Superior temporal gyrus (tissue), 1 donor: Measurements from ENCODE around the gene LRP2.
A peak's percentile ranks its signal among the peaks of the same experiment; 100 is the strongest.

Source experiments
- DNase-seq: peaks from one replicate; pipeline ENCODE4 v3.0.0-alpha.2; 2016; ENCODE audit errors: extremely low spot score

Gene LRP2

DNA sequence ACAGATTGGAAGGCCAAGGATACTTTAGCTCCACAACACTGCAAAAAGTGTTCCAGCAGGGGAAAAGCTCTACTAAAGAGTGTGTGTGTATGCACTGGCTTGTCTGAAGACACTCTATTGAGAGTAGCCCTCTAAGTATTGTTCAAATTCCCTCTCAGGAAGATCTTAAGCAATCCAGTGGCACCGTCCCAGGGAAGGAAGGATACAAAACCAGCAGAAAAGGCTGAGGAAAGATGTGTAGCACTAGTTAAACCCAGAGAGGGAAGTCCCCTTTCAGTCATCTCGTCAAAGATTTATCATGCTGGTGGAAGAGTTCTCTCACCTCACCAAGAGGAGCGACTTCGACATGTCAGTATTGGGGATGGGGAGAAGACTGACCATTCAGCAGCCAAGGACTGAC, 242.5 kb downstream of the LRP2 start:
- no peak for DNase-seq

DNA sequence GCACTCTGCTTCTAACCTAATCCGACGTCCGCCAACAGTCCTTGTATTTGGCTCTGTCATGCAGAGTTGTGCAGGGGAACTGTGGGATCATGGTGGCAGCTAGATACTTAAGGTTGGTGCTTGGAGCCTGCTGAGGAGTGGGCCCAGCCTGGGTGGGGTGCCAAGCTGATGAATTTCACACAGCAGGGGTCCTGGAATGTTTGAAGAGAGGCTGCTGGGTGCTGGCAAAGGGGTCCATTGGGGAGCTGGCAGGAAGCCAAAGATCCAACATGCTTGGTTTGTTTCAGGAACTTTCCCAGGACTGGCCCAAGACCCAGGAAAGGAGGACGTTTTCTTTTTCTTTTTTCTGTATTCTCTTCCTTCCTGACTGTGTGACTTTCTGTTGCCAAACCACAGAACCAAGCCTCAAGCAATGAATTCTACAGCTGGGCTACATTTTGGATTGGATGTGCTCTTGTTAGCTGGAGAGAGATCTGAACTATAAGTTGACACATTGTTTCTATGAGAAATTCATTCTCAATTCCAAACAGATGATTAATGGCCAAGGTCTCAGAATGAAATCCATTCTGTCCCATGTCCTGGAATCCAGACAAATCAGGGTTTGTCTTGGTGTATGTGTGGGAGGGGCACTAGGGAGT, 243.1 kb downstream of the LRP2 start:
- DNase-seq: no peak

DNA sequence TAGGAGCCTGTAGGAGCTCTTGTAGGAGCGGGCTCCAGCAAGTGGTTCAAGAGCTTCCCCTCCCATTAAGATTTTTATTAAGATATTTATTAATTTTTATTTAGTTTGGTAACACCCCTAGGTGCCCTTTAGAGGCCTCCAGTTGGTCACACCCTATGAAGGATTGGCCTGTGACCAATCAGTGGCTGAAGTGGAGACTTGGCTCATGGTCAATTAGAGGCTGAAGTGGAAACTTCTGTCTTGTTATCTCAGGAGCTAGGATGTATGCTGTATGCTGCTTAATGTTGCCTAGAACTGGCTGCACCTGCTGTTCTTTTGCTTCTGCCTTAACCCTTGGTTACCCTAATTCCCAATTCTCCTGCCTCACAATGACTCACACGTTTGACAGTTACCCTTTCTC, 244.3 kb downstream of the LRP2 start:
- DNase-seq: no peak

DNA sequence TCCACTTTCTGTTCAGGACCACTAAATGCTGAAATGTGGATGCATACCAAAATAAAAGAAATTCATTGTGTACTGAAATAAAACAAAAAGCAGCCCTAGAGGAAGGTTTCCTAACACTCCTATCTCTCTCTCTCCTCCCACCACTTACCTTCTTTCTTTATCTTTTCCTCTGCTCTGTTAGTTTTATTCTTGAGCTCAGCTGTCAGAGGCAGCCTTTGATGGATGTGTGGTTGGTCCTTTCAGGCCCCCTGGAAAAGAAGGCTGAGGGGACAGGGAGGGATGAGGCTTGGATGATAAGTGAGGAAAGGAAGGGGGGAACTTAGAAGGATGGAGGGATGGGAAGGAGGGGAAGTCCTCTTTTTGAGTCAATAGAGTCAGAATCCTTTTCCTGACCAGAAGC, 245.3 kb downstream of the LRP2 start:
- DNase-seq: no peak

DNA sequence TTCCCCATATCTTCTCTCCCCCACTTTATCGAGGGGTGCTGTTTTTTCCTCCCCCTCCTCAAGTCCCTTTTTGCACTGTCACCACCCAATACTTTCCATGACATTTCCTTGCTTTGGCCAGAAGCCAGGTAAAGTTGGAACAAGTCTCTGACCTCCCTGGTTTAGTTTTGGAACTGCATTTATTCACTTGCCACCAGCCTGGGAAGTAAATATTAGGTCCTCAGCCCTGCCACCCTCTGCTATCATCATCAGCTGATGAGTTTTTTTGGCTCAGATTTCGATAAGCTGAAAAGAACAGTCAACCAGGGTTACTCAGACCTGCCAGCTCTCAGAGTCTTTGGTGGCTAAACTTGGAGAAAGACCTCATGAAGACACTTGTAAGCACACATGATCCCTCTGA, 246.0 kb downstream of the LRP2 start:
- DNase-seq: no peak

DNA sequence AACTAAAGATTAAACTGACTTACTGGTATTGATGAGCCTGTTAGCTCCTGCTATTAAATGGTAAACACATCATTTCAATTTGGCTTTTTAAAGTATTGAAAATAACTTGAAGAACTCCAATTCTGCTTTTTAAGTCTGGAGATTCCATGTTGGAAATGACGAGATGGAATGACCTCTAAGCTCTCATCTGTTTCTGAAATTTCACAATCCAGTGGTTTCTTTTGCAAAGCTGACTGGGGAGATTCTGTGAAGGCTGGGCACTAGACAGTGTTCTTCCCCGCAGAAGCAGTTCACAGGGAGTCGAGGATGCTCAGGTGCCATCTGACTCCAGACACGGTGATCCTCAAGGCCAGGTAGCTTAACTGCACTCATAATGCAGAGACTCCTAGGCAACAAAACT, 248.3 kb downstream of the LRP2 start:
- DNase-seq: no peak

DNA sequence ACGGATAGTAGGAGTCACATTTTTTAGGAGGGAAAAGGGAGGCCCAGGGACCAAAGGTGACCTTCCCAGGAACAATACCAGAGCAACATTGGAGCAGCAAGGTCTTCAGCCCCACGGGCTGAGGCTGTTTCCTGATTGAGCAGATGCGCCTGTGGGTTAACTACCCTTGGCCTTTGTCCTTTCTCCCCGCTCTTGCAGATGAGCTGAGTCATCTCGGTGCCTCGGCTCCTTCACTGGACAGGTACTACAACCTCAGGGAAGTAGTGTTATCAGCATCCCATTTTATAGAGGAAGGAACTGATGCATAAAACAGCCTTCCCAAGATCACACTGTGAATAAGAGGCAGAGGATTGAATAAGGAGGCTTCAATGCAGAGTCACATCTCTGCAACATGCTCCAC, 249.5 kb downstream of the LRP2 start:
- DNase-seq: no peak

DNA sequence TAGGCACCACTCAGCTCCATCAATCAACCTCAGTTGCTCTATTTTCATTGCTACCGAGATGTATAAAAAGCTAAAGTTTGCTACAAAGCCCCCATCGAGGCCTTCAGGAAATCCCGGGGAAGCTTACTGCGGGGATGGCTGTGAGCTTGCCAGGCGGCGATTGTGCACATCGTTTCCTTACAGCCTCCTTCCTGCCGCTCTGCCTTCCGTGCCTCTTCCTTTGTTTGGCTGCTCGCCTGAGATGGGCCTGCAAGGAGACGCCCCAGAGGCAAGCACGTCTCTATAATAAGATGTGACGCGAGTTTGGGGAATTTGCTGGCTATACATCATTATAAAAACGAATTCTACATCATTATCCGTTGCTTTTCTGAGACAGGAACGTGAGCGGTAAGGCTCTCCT, 251.4 kb downstream of the LRP2 start:
- no peak for DNase-seq

DNA sequence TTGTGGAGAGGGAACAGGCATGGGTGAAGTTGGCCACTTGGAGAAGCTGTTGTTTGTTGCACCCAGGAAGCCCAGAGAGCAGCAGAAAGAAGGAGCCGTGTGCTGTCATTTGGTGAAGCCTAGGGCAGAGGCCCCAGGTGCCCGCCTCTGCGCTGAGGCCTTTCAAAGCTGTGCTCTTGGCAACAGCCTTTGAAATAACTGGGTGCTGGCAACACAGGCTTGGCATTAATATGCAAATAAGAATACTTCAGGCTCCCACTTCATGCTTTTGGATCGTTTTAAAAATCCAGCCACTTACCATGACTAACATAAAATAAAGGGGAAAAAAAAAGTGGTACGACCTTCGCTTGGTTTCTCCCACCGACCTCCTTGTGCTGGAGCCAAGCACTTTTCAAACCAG, 251.9 kb downstream of the LRP2 start:
- no peak for DNase-seq

DNA sequence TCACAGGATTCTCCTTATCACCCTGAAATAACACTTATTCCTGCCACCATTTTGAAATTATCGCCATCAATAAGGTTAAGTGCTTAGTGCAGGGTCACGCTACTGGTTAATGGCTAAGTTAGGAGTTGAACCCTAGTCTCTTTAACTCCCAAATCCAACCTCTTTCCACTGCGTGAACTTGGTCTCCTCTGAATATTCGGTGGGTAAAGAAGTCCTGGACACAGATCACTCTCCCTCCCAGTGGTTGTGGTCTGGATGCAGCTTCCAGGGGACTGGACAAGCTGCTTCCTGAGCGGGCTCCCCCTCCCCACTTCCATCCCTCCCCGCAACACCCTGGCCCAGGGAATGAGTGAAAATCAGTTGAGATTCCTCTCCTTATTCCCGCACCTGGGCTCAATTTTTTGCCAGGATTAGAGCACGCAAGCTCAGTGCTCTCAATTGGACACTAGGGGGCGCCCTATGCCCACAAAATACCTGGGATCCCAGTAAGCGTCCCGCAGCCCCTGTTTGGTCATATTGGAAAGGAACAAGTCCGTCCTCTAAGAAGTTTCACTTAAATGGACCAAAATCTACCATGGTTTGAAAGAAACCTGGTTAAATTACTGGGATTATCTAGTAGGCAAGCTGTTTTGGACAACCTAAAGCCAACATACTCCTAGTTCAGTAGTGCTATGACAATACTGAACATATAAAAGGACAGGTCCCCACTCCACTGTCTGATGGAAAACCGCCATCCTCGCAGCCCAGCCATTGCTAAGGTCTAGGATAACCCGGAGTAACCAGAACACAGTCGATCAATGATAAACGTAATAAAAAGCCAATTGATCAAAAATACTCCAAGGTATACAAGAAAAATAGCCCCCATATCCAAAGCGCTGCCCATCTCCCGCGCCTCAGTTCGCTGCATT, 252.6 kb downstream of the LRP2 start:
- DNase-seq: peak; percentile 94

DNA sequence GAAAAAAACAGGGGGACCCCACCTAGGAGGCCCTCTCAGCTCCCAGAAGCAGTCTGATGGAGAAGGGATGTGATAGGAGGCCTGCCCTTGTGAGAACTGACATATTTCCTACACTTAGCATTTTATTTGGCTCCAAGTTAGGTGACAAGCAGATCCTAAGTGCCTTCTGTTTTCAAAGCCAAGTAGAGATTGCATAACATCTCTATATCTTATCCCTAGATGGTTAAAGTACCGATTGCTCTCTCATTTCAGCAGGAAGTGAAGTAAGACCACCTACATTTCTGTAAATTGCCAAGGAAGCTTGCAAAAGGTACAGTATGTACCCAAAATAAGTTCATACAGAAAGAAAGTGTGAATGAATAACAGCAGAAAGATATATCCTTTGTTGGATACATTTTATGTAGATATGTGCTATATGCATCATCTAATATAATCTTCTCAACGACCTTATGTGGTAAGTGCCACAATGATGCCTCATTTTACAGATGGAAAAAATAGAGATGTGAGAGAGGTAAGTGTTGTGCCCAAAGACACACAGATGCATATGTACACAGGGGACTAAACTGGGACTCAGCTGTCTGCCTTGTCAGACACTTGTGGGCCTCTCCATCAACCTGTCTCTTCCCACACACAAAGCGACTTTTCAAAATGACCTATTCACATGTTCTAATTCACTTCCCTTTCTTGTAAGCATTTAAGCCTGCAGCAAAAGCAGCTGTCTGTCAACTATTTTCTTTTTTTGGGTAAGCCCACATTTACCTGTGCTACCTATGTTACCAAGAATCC, 254.0 kb downstream of the LRP2 start:
- DNase-seq: peak; percentile 22

DNA sequence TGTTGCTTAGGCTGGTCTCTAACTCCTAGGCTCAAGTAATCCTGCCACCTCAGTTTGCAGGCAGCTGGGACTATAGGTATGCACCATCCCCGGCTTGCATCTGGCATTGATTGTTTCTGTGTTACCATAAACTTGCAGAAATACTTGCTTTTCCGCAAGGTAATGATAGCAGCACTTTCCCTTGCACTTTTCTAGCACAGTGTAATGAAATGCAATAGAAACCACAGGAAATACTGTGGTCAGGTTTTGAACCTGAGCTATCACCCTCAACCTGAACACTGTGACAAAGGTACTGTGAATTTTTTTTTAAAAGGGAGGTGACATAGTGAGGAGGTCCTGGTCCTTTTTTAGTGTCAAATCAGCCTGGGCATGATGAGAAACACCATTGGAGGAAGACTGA, 254.7 kb downstream of the LRP2 start:
- DNase-seq: no peak

DNA sequence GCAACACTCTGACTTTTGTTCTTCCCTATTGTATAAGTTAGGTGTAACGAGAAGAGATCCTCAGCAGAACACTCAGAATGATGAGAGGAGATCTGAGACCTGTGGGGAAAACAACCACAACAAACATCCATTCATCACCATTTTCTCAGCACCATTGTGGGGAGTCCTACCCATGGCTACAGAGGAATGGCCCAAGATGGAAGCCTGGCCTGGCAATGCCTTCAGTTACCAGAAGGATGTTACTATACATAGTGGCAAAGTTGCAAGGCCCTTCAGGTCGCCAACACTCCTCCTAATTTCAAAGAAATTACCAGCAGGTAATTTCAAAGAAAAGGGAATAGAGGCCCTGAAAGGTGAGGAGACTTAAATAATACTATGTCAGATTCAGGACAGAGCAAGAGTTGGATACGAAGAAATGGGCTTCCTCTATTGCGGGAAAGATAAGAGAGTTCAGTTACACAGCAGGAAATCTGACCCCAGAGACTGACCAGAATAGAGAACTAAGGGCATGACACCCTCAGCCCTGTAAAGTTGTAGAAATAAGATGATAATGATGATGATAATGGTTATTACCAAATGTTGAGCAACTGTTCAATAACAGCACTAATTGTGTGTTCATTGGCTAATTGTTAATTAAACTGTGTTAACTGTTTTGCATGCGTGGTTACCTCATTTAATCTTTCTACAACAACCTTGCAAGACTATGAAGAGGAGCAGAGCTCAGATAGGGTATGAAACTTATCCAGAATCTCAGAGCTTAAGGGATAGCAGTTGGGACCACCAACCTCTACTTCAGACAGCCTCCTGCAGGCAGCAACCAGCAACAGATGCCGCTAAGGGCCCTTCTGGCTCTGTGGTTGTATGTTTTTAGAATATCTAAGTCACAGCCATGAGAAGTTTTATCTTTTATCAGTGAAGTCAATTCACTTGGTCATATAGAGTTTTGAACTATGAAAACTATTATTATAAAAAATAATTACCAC, 255.5 kb downstream of the LRP2 start:
- DNase-seq: no peak

DNA sequence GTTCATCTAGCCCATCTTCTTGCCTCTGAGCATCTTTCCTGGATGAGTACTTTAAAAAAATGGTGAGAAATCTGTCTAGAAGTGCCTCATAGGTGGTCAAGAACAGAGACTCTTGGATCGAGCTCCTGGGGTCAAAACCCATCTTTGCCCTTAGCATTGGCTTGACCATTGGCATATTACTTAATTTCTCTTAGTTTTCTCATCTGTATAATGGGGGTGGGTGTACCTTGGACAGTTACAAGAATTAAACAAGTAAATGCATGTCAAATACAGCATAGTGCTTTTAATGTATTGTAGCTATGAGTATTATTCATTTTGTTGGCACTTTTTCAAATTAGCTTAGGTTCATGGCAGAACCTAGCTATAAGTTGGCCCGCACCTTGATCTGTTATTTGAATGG, 256.2 kb downstream of the LRP2 start:
- no peak for DNase-seq

DNA sequence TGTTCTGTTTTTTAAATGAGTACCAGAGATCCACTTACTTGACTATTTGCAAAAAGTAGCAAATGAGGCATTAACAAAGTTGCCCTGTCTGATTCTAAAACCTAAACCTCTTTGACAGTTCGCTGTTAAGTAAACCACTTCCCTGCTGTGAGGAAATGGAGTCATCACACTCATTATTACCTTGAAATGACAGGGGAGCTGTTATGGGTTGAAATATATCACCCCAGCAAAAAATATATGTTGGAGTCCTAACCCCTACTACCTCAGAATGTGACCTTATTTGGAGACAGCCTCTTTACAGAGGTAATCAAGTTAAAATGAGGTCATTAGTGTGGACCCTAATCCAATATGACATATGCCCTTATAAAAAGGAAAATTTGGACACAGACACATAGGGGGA, 256.9 kb downstream of the LRP2 start:
- no peak for DNase-seq

DNA sequence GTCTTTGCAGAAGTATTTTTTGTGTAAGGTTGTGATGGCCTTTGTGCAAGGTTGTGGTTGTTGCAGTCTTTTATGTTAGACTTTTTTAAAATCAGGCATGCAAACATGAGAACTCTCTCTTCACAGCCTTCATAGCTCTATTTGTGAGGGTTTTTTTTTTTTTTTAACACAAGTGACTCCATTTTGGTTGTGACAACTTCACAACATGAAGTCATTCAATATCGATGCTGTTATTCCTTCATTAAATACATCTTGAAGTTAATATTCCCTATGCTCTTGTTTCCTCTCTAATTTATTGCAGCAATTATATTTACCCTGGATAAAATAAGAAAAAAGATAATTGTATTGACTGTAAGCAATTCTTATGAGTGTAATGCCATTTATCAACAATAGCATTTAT, 257.5 kb downstream of the LRP2 start:
- no peak for DNase-seq

DNA sequence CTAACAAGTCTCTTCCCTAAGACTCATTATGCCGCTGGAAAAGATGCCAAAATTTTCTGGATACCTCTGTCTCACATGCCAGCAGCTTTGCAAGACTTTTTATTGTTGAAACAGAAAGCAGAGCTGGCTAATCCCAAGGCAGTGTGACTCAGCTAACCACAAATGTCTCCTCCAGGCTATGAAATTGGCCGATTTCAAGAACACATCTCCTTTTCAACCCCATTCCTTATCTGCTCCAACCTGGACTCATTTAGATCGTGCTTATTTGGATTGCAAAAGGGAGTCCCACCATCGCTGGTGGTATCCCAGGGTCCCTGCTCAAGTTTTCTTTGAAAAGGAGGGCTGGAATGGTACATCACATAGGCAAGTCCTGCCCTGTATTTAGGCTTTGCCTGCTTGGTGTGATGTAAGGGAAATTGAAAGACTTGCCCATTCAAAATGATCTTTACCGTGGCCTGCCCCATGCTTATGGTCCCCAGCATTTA, 266.7 kb downstream of the LRP2 start:
- DNase-seq: no peak

DNA sequence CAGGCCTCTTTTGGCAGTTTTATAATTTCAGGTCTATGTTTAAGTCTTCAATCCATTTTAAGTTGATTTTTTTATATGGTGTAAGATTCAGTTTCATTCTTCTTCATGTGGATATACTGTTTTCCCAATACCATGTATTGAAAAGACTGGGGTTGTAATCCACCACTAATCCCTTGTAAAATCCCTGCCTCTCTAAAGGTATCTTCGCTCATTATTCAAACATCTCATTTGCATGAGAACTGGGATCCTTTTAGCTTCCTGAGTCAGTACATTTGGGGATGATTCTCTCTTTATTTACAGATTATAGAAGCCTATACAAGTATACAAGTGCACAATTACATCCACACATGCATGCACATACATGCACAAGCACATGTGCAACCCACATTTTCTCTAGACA, 267.7 kb downstream of the LRP2 start:
- DNase-seq: no peak

DNA sequence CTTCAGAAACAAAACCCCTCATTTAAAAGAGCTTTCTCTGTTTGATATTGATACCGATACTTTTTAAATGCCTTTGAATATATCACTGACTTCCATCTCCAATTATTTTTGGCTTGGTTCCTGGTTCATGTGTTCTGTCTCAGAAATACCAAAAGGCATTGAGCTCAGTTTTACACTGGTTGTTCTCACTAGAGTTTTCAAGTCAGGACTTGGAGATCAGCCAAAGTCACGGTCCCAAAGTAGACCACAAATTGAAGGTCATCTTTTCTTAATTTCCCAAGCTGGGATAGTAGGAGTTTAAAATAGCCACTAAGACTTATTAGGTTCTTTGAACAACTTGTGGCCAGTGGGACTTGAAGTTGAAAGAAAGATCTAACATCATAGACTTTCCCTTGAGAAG, 268.8 kb downstream of the LRP2 start:
- DNase-seq: no peak

DNA sequence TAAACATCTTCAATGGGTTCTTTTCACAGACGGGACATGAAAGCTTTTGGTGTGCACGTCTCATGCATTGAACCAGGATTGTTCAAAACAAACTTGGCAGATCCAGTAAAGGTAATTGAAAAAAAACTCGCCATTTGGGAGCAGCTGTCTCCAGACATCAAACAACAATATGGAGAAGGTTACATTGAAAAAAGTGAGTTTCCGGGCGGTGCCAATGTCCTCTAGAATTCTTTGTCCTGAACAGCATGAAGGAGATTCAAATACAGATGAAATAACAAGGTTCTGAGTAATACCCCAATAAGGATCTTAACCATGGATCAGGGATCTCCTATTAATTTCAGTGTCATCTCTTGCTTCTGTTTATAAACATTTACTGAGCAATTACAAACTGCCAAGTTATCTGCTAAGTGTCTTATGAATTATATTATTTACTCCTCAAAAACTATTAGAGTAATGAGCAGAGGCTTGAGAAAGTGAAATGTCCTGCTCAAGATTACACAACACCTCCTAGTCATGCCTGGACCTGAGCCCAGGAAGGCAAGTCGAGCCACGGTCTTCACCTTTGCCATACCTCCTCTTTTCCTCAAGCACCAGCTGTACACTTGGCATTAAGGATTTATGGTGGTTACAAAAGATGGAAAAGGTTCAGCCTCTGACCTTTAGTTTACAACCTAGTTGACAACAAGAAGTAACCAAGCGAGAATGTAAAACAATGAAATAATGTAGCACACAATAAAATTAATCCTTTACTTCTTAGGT, 270.4 kb downstream of the LRP2 start:
- no peak for DNase-seq

DNA sequence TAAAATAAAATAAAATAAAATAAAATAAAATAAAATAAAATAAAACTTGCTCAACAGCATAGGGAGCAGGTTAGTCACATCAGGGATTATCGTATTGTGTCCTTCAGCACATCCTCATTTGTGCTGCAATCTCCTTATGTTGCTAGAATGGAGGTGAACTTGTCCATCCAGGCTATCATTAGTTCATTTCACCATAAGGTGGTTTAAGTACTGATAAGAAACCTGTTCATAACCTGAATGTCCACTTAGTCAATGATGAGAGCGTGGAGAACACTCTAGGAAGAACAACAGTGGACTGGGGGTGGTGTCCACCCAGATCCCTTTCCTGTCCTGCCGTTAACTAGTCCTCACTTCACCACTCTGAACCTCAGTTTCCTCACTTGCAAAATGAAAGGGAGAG, 271.1 kb downstream of the LRP2 start:
- DNase-seq: no peak
